GM20000 (cell line): ENCODE results near the gene XRCC3.
A peak's percentile ranks its signal among the peaks of the same experiment; 100 is the strongest.
"Not testable (repeated sequence)": the region's sequence is repeated elsewhere in the genome, so short reads cannot be mapped to it uniquely, and the experiment has no call there.

ENCODE experiments used
- DNase-seq: peaks from one replicate; pipeline ENCODE4 v3.0.0; 2012; ENCODE audit warnings: low spot score
- TF ChIP-seq, protein P1 (sequence below): IDR thresholded peaks from 2 replicates; pipeline ENCODE4 v1.5.1; 2012; ENCODE audit warnings: mild to moderate bottlenecking, control low read depth; ENCODE audit errors: extremely low read depth, missing control alignments

XRCC3 gene

DNA sequence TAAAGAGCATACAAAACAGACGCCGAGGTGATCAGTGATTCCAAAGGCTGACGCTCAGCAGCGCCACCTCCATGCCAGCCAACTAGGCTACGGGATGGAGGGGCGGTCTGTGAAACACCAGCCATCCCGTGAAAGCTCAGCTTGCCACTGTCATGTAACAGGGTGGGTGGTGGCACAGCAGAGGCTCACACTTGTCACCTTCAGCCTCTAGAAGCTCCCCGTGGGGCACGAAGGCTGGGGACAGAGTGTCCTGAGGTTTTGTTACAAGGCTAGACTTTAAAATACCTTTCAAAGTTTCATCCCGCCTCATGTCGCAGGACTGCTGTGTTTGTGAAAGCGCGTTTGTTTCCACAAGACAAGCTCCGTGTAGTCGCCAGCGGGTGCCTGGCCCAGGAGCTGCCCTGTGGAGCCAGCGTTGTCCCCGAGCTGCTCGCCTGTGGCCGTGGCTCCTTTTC lies 20.7 kb downstream of the XRCC3 start:
- TF ChIP-seq, protein P1, sequence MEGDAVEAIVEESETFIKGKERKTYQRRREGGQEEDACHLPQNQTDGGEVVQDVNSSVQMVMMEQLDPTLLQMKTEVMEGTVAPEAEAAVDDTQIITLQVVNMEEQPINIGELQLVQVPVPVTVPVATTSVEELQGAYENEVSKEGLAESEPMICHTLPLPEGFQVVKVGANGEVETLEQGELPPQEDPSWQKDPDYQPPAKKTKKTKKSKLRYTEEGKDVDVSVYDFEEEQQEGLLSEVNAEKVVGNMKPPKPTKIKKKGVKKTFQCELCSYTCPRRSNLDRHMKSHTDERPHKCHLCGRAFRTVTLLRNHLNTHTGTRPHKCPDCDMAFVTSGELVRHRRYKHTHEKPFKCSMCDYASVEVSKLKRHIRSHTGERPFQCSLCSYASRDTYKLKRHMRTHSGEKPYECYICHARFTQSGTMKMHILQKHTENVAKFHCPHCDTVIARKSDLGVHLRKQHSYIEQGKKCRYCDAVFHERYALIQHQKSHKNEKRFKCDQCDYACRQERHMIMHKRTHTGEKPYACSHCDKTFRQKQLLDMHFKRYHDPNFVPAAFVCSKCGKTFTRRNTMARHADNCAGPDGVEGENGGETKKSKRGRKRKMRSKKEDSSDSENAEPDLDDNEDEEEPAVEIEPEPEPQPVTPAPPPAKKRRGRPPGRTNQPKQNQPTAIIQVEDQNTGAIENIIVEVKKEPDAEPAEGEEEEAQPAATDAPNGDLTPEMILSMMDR: no peak
- DNase-seq: no peak

DNA sequence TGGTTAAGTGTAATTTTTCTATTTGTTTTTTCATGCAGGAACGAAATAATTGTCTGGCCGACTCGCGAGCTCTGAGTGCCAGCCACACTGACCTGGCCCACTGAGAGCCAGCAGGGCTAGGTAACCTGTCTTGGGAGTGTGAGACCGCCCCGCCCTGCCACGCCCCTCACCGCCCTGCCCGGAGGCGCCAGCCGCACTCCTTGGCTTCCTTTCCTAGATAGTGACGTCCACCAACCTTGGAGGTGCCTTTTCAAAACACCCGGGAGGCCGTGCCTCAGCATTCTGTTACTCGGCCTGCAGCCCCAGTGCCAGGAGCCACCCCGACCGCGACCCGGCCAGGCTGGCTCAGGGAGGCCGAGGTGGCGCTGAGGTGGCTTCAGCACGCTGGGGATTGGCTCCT lies 21.7 kb downstream of the XRCC3 start:
- TF ChIP-seq, protein P1: no peak
- DNase-seq: no peak

DNA sequence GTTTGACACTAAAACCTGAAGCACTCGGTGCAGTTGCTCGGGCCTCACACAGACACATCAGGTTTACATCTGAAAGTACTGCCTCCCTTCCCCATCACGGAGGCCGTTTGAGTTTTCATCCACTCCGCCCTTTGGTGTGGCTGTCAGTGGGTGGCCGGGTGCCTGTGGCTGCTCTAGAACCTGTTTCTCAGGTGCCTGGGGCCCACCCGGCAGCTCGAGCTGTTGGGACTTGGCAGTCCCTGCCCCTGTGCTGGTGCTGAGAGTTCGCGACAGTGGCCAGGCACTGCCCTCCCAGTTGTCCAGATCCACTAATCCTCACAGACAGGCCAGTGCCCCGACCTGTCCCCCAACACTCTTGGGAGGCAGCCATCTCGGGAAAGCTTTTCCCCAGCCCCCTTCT lies 22.4 kb downstream of the XRCC3 start:
- TF ChIP-seq, protein P1: no peak
- DNase-seq: peak; percentile 17

DNA sequence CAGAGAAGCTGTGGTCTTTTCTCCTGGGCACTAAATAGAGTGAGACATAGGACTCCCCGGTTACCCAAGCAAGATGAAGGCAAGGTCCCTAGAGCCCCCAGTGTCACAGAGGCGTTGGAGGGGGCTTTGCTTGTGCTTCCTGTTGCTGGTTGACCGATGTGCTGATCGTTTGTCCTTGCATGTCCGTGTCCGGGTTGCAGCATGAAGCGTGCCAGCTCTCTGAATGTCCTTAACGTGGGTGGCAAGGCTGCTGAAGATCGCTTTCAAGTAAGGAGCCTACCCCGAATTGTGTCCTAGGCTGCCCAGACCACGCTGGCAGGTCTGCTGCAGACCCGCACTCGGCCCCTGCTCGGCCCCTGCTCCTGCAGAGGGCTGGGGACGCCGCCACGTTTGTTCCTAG lies 23.1 kb downstream of the XRCC3 start:
- DNase-seq: peak; percentile 37
- TF ChIP-seq, protein P1: no peak

DNA sequence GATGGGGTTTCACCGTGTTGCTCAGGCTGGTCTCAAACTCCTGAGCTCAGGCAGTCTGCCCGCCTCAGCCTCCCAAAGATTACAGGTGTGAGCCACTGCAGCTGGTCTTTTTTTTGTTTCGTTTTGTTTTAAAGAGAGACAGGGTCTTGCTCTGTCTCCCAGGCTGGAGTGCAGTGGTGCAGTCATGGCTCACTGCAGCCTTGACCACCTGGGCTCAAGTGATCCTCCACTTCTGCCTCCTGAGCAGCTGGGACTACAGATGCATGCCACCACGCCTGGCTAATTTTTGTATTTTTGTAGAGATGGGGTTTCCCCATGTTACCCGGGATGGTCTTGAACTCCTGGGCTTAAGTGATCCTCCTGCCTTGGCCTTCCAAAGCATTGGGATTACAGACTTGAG lies 23.6 kb downstream of the XRCC3 start:
- DNase-seq: not testable (repeated sequence)

DNA sequence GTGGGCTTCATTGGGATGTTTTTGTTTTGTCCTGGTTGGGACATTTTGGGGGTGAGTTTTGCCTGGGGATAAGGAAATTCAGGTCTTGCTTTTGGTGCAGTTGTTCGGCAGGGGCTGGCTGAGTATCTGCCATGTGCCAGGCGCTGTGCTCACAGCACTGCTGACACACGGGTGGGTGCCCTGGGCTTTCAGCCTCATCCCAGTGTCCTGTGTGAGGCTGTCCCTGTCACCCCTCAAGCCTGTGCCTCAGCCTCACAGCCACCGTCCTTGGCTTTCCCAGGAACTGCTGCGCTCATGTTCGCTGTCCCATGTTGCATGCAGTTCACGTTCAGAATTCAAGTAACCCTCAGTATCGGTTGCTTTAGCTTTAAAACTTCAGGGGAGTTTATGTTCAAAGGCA lies 24.9 kb downstream of the XRCC3 start:
- no peak for DNase-seq
- TF ChIP-seq, protein P1: no peak

DNA sequence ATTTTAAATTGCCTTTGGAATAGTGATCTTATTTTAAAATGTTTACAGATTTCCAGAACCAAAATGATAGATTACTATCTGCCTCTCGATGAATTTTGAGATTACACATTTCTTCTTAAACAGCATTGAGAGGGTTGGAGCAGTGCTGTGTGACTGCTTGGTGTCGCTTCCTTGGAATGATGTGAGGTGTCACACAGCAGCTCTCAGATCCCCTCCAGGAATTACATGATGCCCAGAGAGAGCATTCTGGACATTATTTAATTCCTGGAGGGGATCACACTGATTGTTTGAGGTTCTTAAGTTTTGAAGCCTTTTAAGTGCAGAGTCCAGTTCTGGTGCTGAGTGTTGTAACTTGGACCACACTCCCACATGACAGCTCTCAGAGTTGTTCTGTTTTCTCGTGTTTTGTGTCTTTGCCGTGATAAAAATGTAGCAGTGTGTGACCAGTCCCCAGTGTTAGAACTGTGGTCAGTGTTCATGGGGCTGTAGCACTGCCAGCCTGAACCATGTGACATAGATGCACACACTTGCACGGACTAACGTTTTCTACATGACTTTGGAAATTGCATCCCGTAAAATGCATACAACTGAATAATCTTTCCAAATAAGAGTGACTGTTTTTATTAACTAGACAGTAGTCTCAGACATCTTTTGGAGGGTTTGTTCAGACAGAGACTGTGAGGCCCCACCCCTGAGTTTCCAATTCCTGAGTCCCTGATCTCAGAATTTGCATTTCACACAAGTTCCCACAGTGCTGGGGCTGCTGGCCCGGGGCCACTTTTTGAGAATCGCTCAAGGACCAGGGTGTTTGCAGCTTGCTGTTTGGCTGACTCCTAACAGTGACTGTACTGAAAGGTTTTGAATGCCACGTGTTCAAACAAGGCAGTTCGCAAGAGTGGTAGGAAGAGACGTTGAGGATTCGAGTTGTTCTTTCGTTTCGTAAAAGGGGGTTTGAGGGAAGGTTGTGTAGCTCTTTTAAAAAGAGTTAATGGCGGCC lies 26.0 kb downstream of the XRCC3 start:
- TF ChIP-seq, protein P1: no peak
- DNase-seq: peak; percentile 84
